Skin of body (tissue), 2 donors: Measurements from ENCODE around the gene ENTPD7. TPM values are rescaled to one million over a fixed set of nuclear protein-coding genes. Genes with fewer than 3 reads are reported as not detected.
A peak's percentile ranks its signal among the peaks of the same experiment; 100 is the strongest.
"Not testable (repeated sequence)": the region's sequence is repeated elsewhere in the genome, so short reads cannot be mapped to it uniquely, and the experiment has no call there.

Experiments used
- DNase-seq: peaks from one replicate; lab custom pipeline; 2025; lab: John Stamatoyannopoulos, UW
- total RNA-seq: library from RNA; depleted of rRNA; stranded (reverse); fragments of >200 nt; gene quantifications from one replicate; pipeline ENCODE4 v1.2.3, GENCODE V29; 2014

Gene ENTPD7
- total RNA-seq, 1 donor from 2014 or later: 16.6 TPM

GRCh38 chr10:99685597-99685967 lies 26.3 kb downstream of the ENTPD7 start:
- no peak for DNase-seq

- no peak for DNase-seq
Observed at GRCh38 chr10:99689461-99689860, 30.2 kb downstream of the ENTPD7 start.

- DNase-seq: no peak
Observed at GRCh38 chr10:99693933-99694583, 34.7 kb downstream of the ENTPD7 start.

DNA sequence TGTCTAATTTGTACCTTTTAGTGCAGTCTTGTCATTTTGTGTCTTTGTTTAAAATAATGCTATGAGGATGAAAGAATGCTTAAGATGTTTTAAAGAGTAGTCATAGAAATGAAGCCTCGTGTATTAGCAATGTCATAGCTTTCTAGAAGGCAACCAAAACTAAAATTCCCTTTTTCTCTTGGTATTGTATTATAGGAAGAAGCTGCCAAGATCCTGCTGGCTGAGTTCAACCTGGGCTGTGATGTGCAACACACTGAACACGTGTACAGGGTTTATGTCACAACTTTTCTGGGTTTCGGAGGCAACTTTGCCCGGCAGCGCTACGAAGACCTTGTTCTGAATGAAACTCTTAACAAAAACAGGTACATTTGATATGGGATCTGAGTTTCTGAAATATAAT lies 36.5 kb downstream of the ENTPD7 start:
- DNase-seq: no peak

DNA sequence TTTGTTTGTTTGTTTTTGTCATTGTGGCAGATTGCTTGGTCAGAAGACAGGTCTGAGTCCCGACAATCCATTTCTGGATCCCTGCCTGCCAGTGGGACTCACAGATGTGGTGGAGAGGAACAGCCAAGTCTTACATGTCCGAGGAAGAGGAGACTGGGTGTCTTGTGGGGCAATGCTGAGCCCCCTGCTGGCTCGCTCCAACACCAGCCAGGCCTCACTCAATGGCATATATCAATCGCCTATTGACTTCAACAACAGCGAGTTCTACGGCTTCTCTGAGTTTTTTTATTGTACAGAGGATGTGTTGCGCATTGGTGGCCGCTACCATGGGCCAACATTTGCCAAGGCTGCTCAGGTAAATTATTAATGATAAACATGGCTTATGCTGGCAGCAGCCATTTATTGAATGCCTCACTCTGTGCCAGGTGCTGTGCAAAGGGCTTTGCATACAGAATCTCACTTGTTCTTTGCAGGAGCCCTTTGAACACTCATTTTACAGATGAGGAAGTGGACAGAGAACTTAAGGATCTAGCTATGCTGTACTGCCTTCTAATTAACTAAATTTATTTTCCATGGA lies 39.3 kb downstream of the ENTPD7 start:
- DNase-seq: no peak

GRCh38 chr10:99700649-99701048 lies 41.3 kb downstream of the ENTPD7 start:
- DNase-seq: no peak

DNA sequence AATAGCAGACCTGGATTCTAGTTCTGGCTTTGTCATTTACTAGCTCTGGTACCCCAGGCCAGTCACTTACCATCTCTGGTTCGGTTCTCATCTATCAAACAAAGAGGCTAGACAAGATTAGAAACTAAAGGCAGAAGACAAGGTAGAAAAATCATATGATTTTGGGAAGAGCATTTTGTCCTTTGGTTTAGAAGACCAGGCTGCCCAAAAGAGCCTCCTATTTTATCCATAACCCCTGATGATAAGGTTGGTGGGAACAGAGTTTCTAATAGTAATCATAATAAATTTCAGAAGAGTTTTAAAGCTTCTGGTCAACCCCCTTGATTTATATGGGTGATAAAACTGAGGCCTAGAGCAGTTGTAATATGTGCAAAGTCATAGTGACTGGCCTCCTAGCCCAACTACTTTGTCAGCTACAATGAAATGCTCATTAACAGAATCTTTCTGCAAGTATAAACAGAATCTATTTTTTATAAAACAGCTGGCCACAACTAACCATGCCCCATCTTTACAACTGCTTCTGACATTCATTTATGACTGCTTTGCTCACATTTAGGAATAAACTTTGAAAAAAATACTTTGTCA lies 49.2 kb downstream of the ENTPD7 start:
- no peak for DNase-seq

DNA sequence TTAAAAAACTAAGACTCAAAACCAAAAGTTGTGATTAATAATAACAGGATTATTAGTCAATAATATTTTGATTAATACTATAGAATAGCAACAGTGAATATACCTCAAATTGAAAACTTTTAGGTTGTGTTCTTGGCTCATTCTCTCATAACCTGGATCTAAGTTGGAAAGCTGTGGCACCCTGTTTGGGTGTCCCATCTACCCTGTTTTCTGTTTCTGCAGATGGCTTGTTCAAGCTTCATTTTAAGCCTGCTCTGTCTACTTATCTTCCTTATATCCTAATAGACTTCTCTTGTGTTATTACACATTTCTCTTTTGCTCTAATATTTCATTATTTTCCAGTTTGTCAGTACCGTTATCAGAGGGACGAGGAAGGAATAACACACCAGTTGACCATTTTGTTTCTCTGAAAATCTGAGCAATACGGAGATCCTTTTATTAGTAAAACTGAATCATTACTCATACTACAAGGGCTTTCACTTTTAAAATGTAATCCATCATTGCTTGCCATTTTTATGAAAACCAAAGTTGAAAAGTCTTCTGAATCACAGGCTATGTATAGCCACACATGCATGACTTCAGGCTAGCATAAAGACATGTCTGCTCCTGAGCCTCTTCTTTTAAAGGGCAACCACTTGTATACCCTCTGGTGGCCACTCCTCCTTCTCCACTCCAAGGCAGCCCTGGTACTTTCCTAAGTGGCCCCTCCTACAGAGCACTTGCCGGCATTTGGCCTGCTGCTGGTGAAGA lies 50.3 kb downstream of the ENTPD7 start:
- DNase-seq: no peak

- peak; percentile 16 for DNase-seq
Observed at GRCh38 chr10:99711129-99711719, 51.9 kb downstream of the ENTPD7 start.

DNA sequence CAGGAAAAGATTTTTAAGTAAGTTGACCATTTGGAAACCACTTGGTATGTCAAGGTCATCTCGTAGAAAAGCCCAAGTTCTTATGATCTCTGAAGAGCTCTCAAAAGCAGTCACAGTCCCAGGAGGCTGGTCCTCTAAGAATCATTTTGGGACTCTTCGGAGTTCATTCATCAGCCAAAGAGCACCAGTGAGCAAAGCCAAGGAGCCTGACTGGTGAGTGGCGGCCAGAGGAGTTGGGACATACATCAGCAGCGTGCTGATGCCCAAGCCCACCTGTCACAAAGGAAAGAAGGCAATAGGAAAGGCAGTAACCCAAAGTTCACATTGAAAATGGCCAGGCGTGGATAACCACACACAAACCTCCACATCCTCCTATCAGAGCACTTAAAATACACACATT lies 55.1 kb downstream of the ENTPD7 start:
- DNase-seq: no peak

DNA sequence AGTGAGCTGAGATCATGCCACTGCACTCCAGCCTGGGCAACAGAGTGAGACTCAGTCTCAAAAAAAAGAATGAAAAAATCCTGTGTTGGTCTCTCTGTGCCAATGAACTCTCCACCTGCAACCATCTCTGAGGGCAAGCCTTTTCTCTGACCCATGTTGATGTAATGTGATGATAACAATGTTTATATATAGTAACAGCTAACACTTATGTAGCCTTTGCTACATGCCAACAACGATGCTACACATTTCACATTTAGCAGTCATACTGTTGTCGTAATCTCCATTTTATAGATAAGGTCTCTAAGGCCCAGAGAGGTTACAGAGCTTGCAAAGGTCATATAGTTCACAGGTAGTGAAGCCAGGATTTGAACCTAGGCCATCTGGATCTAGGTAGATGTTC lies 61.1 kb downstream of the ENTPD7 start:
- no peak for DNase-seq

DNA sequence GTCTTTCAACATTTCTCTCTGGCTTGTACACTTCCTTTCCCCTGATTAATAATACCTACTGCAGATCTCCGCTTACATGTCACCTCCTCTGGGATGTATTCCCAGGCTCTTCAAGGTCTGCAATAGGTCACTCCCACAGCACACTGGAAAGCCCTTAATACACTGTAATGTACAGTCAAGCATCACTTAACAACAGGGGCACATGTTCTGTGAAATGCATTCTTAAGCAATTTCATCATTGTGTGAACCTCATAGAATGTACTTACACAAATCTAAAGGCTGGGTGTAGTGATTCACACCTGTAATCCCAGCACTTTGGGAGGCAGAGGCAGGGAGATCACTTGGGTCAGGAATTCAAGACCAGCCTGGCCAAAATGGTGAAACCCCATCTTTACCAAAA lies 70.7 kb downstream of the ENTPD7 start:
- DNase-seq: no peak

DNA sequence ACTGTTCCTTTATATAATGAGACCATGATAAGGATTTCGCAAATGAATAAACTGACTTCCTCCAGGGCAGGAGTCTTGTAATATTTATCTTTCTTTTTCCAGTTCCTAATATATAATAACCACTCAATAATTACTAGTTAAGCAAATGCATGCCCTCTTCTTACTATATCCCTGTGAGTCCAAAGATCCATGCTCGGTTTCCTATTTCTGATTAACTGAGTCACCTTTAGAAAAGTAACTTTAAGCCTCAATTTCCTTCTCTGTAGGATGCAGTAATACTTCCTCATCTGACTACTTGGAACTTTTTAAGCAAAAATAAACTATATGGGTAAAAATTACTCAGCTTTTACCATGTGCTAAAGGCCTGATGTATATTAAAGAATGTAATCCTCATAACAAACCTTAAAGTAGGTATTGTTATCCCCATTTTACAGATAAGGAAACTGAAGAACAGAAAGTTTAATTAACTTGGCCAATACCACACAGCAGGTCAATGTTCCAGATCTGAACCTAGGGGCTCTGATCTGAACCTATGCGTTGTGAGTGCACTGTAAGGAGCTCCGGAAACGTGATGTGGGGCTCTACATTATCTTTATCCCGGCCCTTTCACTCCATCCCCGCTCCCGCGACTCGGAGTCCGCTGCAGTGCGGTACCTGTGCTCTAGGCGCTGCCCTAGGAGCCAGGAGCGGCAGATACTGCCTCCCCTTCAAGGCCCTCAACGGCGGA lies 72.2 kb downstream of the ENTPD7 start:
- peak; percentile 61 for DNase-seq

- DNase-seq: peak; percentile 99
Observed at GRCh38 chr10:99732033-99732842, 72.9 kb downstream of the ENTPD7 start, which contains the start of the genes COX15 and CUTC. TSS of gene COX15 (minus strand) at chr10:99732127. CDS start at chr10:99732049, 78 bp downstream. TSS of gene CUTC (plus strand) at chr10:99732234. CDS start at chr10:99732349, 115 bp downstream.

GRCh38 chr10:99733366-99733765 lies 74.1 kb downstream of the ENTPD7 start:
- peak; percentile 4 for DNase-seq

DNA sequence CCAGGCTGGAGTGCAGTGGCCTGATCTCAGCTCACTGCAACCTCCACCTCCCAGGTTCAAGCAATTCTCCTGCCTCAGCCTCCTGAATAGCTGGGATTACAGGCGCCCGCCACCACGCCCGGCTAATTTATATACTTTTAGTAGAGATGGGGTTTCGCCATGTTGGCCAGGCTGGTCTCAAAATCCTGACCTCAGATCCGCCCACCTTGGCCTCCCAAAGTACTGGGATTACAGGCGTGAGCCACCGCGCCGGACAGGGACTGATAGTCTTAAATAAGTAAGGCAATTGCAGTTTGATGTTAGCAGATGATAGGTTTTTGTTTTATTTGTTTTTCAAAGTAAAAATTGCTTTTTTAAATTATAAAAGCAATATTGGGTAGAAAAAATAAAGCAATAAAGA lies 74.8 kb downstream of the ENTPD7 start:
- DNase-seq: not testable (repeated sequence)

GRCh38 chr10:99740260-99740659 lies 81.0 kb downstream of the ENTPD7 start:
- DNase-seq: no peak

- no peak for DNase-seq
Observed at GRCh38 chr10:99740933-99741559, 81.7 kb downstream of the ENTPD7 start.

DNA sequence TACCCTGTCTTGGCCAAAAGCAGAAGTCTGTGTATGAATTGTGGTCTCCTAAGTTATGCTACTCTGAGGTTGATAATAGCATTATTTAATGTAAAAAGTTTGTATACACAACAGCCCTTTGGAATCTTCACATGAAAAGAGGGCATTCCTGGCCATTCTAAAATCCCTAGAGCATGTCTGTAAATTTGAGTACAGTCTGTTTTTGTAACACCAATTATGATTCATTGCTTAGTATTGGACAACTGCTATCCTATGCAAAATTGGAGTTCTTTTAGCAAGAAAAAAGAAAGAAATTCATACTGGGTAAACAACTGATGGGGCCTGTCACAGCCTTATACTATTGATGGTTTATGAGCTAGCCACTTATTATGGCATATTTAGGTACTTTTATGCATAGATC lies 82.9 kb downstream of the ENTPD7 start:
- DNase-seq: no peak

- no peak for DNase-seq
Observed at GRCh38 chr10:99742701-99743100, 83.4 kb downstream of the ENTPD7 start.
